ENCODE results near the gene PAH. TPM values are rescaled to one million over a fixed set of nuclear protein-coding genes. Genes with fewer than 3 reads are reported as not detected.

The PAH gene
- total RNA-seq, 1 experiment from 2014 or later: not detected

- DNase-seq (ENCODE audit: extremely low read depth, low read depth): no peak
Observed at GRCh38 chr12:102950950-102951619, 34.0 kb upstream of the PAH start.

GRCh38 chr12:102950107-102950949 is 33.3 kb upstream of the PAH start:
- no peak for DNase-seq (ENCODE audit: extremely low read depth, low read depth)

- DNase-seq (ENCODE audit: extremely low read depth, low read depth): peak; percentile 37
Observed at GRCh38 chr12:102948941-102949352, 31.9 kb upstream of the PAH start.

- no peak for DNase-seq (ENCODE audit: extremely low read depth, low read depth)
Observed at GRCh38 chr12:102946042-102946441, 29.0 kb upstream of the PAH start.

GRCh38 chr12:102939670-102940222 is 22.7 kb upstream of the PAH start:
- no peak for DNase-seq (ENCODE audit: extremely low read depth, low read depth)

- DNase-seq (ENCODE audit: extremely low read depth, low read depth): no peak
Observed at GRCh38 chr12:102939059-102939458, 22.0 kb upstream of the PAH start.

GRCh38 chr12:102933168-102933567 is 16.1 kb upstream of the PAH start:
- no peak for DNase-seq (ENCODE audit: extremely low read depth, low read depth)

GRCh38 chr12:102927220-102927619 is 10.2 kb upstream of the PAH start:
- DNase-seq (ENCODE audit: extremely low read depth, low read depth): no peak

- DNase-seq (ENCODE audit: extremely low read depth, low read depth): no peak
Observed at GRCh38 chr12:102921240-102921639, 4.2 kb upstream of the PAH start.

GRCh38 chr12:102920271-102920670 is 3.2 kb upstream of the PAH start:
- no peak for DNase-seq (ENCODE audit: extremely low read depth, low read depth)

- no peak for DNase-seq (ENCODE audit: extremely low read depth, low read depth)
Observed at GRCh38 chr12:102918840-102919239, 1.8 kb upstream of the PAH start.

- DNase-seq (ENCODE audit: extremely low read depth, low read depth): no peak
Observed at GRCh38 chr12:102916252-102917025, 605 bp downstream of the PAH start.

GRCh38 chr12:102913453-102914226 is 3.4 kb downstream of the PAH start:
- no peak for DNase-seq (ENCODE audit: extremely low read depth, low read depth)

- no peak for DNase-seq (ENCODE audit: extremely low read depth, low read depth)
Observed at GRCh38 chr12:102912258-102912657, 4.8 kb downstream of the PAH start.

- DNase-seq (ENCODE audit: extremely low read depth, low read depth): no peak
Observed at GRCh38 chr12:102911320-102911719, 5.7 kb downstream of the PAH start.

GRCh38 chr12:102910792-102911191 is 6.3 kb downstream of the PAH start:
- no peak for DNase-seq (ENCODE audit: extremely low read depth, low read depth)

- DNase-seq (ENCODE audit: extremely low read depth, low read depth): no peak
Observed at GRCh38 chr12:102910137-102910536, 6.9 kb downstream of the PAH start.

- no peak for DNase-seq (ENCODE audit: extremely low read depth, low read depth)
Observed at GRCh38 chr12:102907918-102908317, 9.1 kb downstream of the PAH start.

- no peak for DNase-seq (ENCODE audit: extremely low read depth, low read depth)
Observed at GRCh38 chr12:102905229-102905628, 11.8 kb downstream of the PAH start.

- DNase-seq (ENCODE audit: extremely low read depth, low read depth): no peak
Observed at GRCh38 chr12:102903337-102904007, 13.6 kb downstream of the PAH start.
